MM.1S (cell line): ENCODE results near the gene COBLL1.

Experiments used
- DNase-seq: peaks from one replicate; pipeline ENCODE4 v3.0.0-alpha.2; 2015
- H2AFZ ChIP-seq: fragments of 300-600 bp; sonication (generic); 2 replicates; pipeline ENCODE4 v1.6.0; 2016; ENCODE audit warnings: antibody characterized with exemption, low read length
- H3F3A ChIP-seq: fragments of 300-600 bp; sonication (generic); 2 replicates; pipeline ENCODE4 v1.6.1; 2016; ENCODE audit warnings: mild to moderate bottlenecking, antibody characterized with exemption, low read length, moderate library complexity, mixed read lengths; ENCODE audit not compliant: insufficient read depth
- H3K27ac ChIP-seq: fragments of 300-600 bp; sonication (generic); 2 replicates; pipeline ENCODE4 v1.5.1; 2016; ENCODE audit warnings: mild to moderate bottlenecking, low read length
- H3K27me3 ChIP-seq: fragments of 300-600 bp; sonication (generic); replicated peaks from 2 replicates; pipeline ENCODE4 v1.6.0; 2016; ENCODE audit warnings: low read length; ENCODE audit not compliant: insufficient read depth
- H3K36me3 ChIP-seq: fragments of 300-600 bp; sonication (generic); replicated peaks from 2 replicates; pipeline ENCODE4 v1.6.1; 2016; ENCODE audit warnings: mild to moderate bottlenecking, low read length, mixed read lengths; ENCODE audit not compliant: insufficient read depth
- H3K4me1 ChIP-seq: fragments of 300-600 bp; sonication (generic); 2 replicates; pipeline ENCODE4 v1.6.1; 2016; ENCODE audit warnings: low read length, mixed read lengths
- H3K4me2 ChIP-seq: fragments of 300-600 bp; sonication (generic); 2 replicates; pipeline ENCODE4 v1.6.0; 2016; ENCODE audit warnings: low read depth, low read length
- H3K4me3 ChIP-seq: fragments of 300-600 bp; sonication (generic); 2 replicates; pipeline ENCODE4 v1.5.1; 2016; ENCODE audit warnings: low read length, mixed read lengths
- H3K79me2 ChIP-seq: fragments of 300-600 bp; sonication (generic); 2 replicates; pipeline ENCODE4 v1.6.1; 2016; ENCODE audit warnings: mixed run types, low read length, mixed read lengths
- H3K9ac ChIP-seq: fragments of 300-600 bp; sonication (generic); 2 replicates; pipeline ENCODE4 v1.6.1; 2016; ENCODE audit warnings: low read length, mixed read lengths
- H3K9me2 ChIP-seq: fragments of 300-600 bp; sonication (generic); replicated peaks from 2 replicates; pipeline ENCODE4 v1.6.1; 2016; ENCODE audit warnings: mild to moderate bottlenecking, low read length, mixed read lengths; ENCODE audit not compliant: insufficient read depth
- H3K9me3 ChIP-seq: fragments of 300-600 bp; sonication (generic); replicated peaks from 2 replicates; pipeline ENCODE4 v1.6.1; 2016; ENCODE audit warnings: mild to moderate bottlenecking, low read length, mixed read lengths; ENCODE audit not compliant: insufficient read depth
- H4K20me1 ChIP-seq: fragments of 300-600 bp; sonication (generic); 2 replicates; pipeline ENCODE4 v1.6.1; 2016; ENCODE audit warnings: mild to moderate bottlenecking, low read length, moderate library complexity, mixed read lengths; ENCODE audit not compliant: insufficient read depth
- EZH2 ChIP-seq: fragments of 300-600 bp; sonication (generic); optimal IDR thresholded peaks from 2 replicates; pipeline ENCODE3; 2017; ENCODE audit warnings: low read depth, mild to moderate bottlenecking, antibody characterized with exemption, low read length, mixed read lengths
- EZH2phosphoT487 ChIP-seq: fragments of 300-600 bp; sonication (generic); IDR thresholded peaks from 2 replicates; pipeline ENCODE4 v1.6.1; 2018; ENCODE audit warnings: antibody characterized with exemption, low read length
- TF ChIP-seq, protein P1 (sequence below): fragments of 300-600 bp; sonication (generic); IDR thresholded peaks from 2 replicates; pipeline ENCODE4 v1.5.1; 2016; ENCODE audit warnings: antibody characterized with exemption, low read length, mixed read lengths

The COBLL1 gene

DNA sequence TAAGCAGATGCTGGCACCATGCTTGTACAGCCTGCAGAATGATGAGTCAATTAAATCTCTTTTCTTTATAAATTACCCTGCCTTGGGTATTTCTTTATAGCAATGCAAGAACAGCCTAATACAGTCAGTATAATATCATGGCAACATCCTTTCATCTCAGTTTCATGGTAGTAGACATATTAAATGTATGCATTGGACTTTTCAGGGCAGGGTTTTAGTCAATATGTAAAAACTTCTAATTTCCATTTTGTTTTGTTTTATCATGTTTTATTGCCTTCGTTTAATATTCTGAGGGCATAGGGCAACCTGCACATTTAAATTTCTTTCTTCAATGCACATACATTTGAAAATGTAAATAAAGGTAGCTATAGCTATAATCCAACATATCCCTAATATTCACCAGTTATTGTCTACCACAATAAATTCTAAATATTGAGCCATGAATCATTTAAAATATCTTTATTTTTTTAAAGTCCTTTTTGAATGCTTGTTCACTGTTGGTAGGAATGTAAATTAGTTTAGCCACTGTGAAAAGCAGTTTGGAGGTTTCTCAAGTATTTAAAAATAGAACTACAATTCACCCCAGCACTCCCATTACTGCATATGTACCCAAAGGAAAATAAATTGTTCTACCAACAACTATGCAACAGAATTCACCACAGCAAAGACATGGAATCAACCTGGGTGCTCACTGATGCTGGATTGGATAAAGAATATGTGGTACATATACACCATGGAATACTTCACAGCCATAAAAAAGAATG is 178.6 kb downstream of the COBLL1 start:
- Histone ChIP-seq H4K20me1 (no peaks in the 10 kb centered on the region), H3K27me3 (no peaks in the 10 kb centered on the region), H3F3A (no peaks in the 10 kb centered on the region), H3K4me1 (no peaks in the 10 kb centered on the region), H3K9me2 (no peaks in the 10 kb centered on the region), H3K79me2 (no peaks in the 10 kb centered on the region), H3K4me3 (no peak overlapping the region), H2AFZ (no peak overlapping the region), H3K36me3 (no peaks in the 10 kb centered on the region), H3K9ac (no peak overlapping the region), H3K9me3 (no peaks in the 10 kb centered on the region), H3K4me2 (no peak overlapping the region), H3K27ac (no peak overlapping the region)
- DNase-seq, result no peak
- TF ChIP-seq EZH2 (no peak), EZH2phosphoT487 (no peak)
- TF ChIP-seq, protein P1, sequence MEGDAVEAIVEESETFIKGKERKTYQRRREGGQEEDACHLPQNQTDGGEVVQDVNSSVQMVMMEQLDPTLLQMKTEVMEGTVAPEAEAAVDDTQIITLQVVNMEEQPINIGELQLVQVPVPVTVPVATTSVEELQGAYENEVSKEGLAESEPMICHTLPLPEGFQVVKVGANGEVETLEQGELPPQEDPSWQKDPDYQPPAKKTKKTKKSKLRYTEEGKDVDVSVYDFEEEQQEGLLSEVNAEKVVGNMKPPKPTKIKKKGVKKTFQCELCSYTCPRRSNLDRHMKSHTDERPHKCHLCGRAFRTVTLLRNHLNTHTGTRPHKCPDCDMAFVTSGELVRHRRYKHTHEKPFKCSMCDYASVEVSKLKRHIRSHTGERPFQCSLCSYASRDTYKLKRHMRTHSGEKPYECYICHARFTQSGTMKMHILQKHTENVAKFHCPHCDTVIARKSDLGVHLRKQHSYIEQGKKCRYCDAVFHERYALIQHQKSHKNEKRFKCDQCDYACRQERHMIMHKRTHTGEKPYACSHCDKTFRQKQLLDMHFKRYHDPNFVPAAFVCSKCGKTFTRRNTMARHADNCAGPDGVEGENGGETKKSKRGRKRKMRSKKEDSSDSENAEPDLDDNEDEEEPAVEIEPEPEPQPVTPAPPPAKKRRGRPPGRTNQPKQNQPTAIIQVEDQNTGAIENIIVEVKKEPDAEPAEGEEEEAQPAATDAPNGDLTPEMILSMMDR, result no peak

DNA sequence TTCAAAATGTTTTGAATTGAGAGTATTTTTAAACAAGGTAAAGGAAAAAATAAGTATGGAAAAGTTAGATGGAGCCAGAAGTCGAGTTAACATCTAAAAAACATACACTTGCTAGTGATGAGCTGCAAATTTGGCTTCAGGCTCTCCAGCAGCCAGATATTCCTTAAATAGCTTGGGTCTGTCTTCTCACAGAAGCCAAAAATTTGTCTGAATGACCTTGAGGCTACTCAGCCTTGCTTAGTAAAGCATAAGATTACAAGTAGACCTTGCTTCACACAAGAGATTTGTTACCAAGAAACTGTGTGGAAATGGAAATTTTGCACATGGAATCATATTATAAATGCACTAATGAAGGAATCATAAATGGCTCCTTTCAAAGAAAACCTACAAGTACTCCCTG is 179.6 kb downstream of the COBLL1 start:
- no peaks in the 10 kb centered on the region for H3K79me2 ChIP-seq

DNA sequence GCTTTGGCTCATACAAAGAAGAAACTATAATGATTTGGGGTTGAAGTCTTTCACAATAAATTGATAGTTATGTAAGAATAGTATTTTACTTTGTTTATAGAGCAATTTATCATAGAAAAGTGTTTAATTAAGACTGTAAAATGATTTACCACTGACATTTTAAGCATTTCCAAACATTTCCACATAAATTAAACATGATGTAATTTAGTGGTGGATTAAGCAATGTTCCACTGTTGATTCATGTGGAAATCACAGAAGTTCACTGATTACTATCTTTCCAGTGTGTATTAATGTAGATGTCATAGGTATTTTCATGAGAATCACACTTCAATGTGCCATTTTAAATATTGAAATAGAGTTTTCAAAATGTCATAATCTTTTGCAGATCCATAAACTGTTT is 180.3 kb downstream of the COBLL1 start:
- Histone ChIP-seq H3F3A (no peaks in the 10 kb centered on the region), H3K9ac (no peak overlapping the region), H3K4me1 (no peaks in the 10 kb centered on the region), H3K27ac (no peak overlapping the region), H4K20me1 (no peaks in the 10 kb centered on the region), H3K9me2 (no peaks in the 10 kb centered on the region), H2AFZ (no peak overlapping the region), H3K4me3 (no peak overlapping the region), H3K4me2 (no peak overlapping the region), H3K27me3 (no peaks in the 10 kb centered on the region), H3K9me3 (no peaks in the 10 kb centered on the region), H3K36me3 (no peaks in the 10 kb centered on the region), H3K79me2 (no peaks in the 10 kb centered on the region)
- DNase-seq, result no peak
- TF ChIP-seq EZH2 (no peak), EZH2phosphoT487 (no peak)
- TF ChIP-seq, protein P1, result no peak

More for the DNA sequence above, 179.6 kb downstream of the COBLL1 start:
- no peaks in the 10 kb centered on the region for H3F3A ChIP-seq
- H3K9me3 ChIP-seq, result no peaks in the 10 kb centered on the region
- H3K9ac ChIP-seq, result no peak overlapping the region
- no peak overlapping the region for H3K4me2 ChIP-seq
- no peaks in the 10 kb centered on the region for H4K20me1 ChIP-seq
- H2AFZ ChIP-seq, result no peak overlapping the region
- H3K27ac ChIP-seq, result no peak overlapping the region
- no peaks in the 10 kb centered on the region for H3K9me2 ChIP-seq
- DNase-seq, result no peak
- H3K36me3 ChIP-seq, result no peaks in the 10 kb centered on the region
- no peaks in the 10 kb centered on the region for H3K27me3 ChIP-seq
- no peak for TF ChIP-seq EZH2phosphoT487
- no peak for TF ChIP-seq EZH2
- TF ChIP-seq, protein P1, result no peak
- no peaks in the 10 kb centered on the region for H3K4me1 ChIP-seq
- no peak overlapping the region for H3K4me3 ChIP-seq
